ACHN (cell line): Measurements from ENCODE around the gene CXCL11.
"Not testable (repeated sequence)": the region's sequence is repeated elsewhere in the genome, so short reads cannot be mapped to it uniquely, and the experiment has no call there.

Experiments
- DNase-seq: peaks from one replicate; pipeline ENCODE4 v3.0.0-alpha.2; 2015
- in situ Hi-C: cut with HindIII; loops from 2 replicates; pipeline ENCODE4 v1.10.0; 2017; ENCODE audit warnings: low sequenced_read_pairs, low pct_ligation_motif_present, low pct_unique_long_range_greater_than_20kb

The CXCL11 gene

GRCh38 chr4:76009311-76009710 lies 26.6 kb downstream of the CXCL11 start:
- in situ Hi-C loops = no loop called here
- no peak for DNase-seq

GRCh38 chr4:76007089-76007862 lies 28.6 kb downstream of the CXCL11 start, which contains the start of gene CXCL9:
Gene CXCL9 (minus strand): TSS chr4:76007509. CDS start chr4:76007449, 60 bp downstream.
- in situ Hi-C loops = no loop called here

GRCh38 chr4:76003620-76004019 lies 32.2 kb downstream of the CXCL11 start:
- in situ Hi-C loops = no loop called here
- DNase-seq = no peak

More at GRCh38 chr4:76007089-76007862, 28.6 kb downstream of the CXCL11 start, which contains the start of gene CXCL9:
- DNase-seq = no peak

GRCh38 chr4:76003035-76003434 lies 32.8 kb downstream of the CXCL11 start:
- in situ Hi-C loops = no loop called here
- no peak for DNase-seq

- in situ Hi-C loops = no loop called here
- DNase-seq = no peak
Observed at GRCh38 chr4:76002176-76002575, 33.7 kb downstream of the CXCL11 start.

GRCh38 chr4:76001700-76002099 lies 34.2 kb downstream of the CXCL11 start:
- in situ Hi-C loops = no loop called here
- DNase-seq = no peak

- in situ Hi-C loops = no loop called here
- peak; percentile 32 for DNase-seq
Observed at GRCh38 chr4:76000279-76000678, 35.6 kb downstream of the CXCL11 start.

GRCh38 chr4:75998525-75999147 lies 37.2 kb downstream of the CXCL11 start:
- DNase-seq, in situ Hi-C loops: not testable (repeated sequence)

- no peak for DNase-seq
- in situ Hi-C loops = no loop called here
Observed at GRCh38 chr4:75997946-75998345, 37.9 kb downstream of the CXCL11 start.

- in situ Hi-C loops = no loop called here
- no peak for DNase-seq
Observed at GRCh38 chr4:75997081-75997480, 38.8 kb downstream of the CXCL11 start.

- in situ Hi-C loops = no loop called here
- peak; percentile 63 for DNase-seq
Observed at GRCh38 chr4:75995727-75996126, 40.1 kb downstream of the CXCL11 start.

GRCh38 chr4:75992462-75992861 lies 43.4 kb downstream of the CXCL11 start:
- DNase-seq = no peak
- in situ Hi-C loops = no loop called here

GRCh38 chr4:75989846-75990528 lies 45.9 kb downstream of the CXCL11 start:
- DNase-seq = peak; percentile 17
- in situ Hi-C loops = no loop called here

- peak; percentile 2 for DNase-seq
- in situ Hi-C loops = no loop called here
Observed at GRCh38 chr4:75985116-75985515, 50.8 kb downstream of the CXCL11 start.
